Stimulated activated CD4-positive, alpha-beta T cell treated with anti-CD3 and anti-CD28 coated beads, Interleukin-12 subunit alpha, Interleukin-12 subunit beta, amount 100 ng/mL, for 24 hours (primary cell): ENCODE results near the gene GREM1.

Experiments used
- DNase-seq, 2 experiments: peaks; one replicate each; pipeline ENCODE4 v3.0.0-alpha.2; 2020; ENCODE audit warnings: low read depth in 2 of 2

Gene GREM1

GRCh38 chr15:32717426-32718226, at the start of gene GREM1:
Gene GREM1, plus strand, starts transcription at chr15:32718004. Its CDS starts 12,687 bp downstream, at chr15:32730691.
- no peak for DNase-seq

DNA sequence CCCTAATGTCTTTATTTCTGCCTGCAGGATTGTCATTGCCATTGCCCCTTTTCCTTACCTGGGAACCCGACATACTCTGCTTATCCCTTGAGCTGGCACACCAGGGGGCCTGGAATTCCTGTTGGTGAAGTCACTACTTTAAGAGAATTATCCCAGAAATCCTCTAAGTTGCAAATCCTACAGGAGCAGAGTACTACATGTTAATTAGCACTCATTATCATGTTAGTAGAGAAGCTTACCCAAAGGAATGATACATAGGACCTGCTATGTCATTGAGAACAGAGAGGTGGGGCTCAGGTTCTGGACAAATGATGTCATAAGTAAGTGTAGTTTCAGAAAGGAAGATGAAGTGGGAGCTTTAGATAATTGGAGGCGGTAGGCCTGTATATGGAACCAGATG, 48.9 kb upstream of the GREM1 start:
- DNase-seq, result no peak

GRCh38 chr15:32669896-32670611, 47.8 kb upstream of the GREM1 start:
- no peak for DNase-seq

GRCh38 chr15:32670623-32671022, 47.2 kb upstream of the GREM1 start:
- DNase-seq, result no peak

- no peak for DNase-seq
These were observed 46.2 kb upstream of the GREM1 start for GRCh38 chr15:32671339-32672325.

DNA sequence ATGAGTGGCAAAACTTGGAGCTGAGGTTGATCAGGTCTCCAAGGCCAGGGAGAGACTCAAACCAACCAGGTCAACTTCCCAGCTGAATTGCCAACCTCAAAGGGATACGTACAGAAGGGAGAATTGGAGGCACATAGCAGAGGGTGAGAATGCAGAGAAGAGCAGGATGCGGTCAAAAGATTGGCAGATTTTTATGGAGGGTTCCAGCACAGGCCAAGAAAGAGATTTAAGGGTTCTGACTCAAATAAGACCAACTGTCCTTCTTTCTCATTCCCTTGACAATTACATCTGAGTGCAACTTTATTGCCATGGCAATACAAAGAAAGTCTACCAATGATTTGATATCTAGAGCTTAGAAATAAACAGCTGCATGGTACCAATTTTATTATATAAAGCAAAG, 43.1 kb upstream of the GREM1 start:
- DNase-seq, result no peak

GRCh38 chr15:32675466-32675865, 42.3 kb upstream of the GREM1 start:
- no peak for DNase-seq

GRCh38 chr15:32676169-32676568, 41.6 kb upstream of the GREM1 start:
- DNase-seq, result no peak

DNA sequence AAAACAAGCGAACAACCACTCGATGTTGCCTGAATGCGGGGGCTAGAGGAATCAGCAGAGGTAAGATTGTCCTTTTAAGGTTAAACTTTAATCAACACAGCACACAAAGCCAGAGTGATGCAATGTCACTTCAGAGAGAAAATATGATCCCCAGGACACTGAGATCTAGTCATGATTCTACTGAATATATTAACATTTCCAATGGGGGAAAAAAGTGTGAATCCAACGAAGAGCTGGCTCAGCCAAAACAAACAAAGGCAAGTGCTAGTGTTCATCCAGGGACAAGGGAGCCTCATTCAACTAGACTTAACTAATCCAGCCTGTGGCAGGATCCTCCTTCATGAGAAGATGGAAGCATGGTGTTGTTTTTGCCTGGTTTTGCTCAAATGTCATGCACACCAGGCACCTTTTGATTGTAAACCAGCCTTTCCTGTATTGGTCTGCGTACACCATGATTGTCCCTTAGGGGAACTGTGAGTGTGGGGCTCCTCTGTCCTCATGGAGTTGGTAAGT, 40.5 kb upstream of the GREM1 start:
- DNase-seq, result no peak

GRCh38 chr15:32679298-32679690, 38.5 kb upstream of the GREM1 start:
- DNase-seq, result no peak

DNA sequence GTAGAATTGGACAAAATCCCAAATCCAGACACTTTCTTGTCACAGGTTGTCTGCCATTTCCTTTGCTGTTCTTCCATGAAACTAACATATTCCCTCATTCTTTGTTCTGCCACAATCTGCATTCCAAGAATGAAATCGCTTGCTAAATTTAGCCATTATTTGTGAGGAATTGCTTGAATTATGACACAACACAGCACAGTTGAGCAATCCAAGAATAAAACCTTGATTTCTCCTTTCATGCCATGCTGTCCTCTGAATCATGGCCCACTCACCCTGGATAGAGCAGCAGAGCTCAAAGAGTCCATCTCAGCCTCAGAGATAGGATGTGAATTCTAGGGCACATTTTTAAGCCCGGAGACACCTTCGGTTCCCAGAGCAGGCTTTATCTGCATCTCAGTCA, 35.2 kb upstream of the GREM1 start:
- no peak for DNase-seq

DNA sequence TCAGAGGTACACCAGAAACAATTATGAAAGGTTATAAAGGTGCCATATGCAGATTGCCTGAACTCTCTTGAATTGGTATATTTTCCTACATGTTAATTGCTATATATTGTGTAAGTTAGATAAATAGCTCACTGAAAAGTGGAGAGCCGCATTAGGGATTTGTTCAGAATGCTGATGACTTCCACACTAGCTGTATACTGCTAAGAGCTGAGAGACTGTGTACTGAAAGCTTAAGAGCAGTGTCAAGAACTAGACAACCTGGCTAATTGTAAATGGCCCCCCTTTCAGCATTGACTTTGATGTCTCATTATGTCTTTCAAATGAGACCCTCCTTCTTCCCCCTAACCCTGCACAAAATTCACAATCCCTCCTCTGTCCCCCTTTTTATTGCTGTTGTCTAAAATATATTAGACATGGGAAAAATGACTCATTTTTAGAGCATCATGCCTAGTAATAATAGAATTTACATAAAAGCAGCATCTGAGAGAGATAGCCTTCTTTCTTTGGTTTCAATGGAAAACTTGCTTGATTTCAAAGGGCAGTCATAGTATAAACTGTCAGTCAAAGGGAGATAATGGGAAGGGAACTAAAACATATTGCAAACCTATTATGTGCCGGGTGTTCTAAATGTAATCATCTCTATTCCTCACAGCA, 34.7 kb upstream of the GREM1 start:
- no peak for DNase-seq

DNA sequence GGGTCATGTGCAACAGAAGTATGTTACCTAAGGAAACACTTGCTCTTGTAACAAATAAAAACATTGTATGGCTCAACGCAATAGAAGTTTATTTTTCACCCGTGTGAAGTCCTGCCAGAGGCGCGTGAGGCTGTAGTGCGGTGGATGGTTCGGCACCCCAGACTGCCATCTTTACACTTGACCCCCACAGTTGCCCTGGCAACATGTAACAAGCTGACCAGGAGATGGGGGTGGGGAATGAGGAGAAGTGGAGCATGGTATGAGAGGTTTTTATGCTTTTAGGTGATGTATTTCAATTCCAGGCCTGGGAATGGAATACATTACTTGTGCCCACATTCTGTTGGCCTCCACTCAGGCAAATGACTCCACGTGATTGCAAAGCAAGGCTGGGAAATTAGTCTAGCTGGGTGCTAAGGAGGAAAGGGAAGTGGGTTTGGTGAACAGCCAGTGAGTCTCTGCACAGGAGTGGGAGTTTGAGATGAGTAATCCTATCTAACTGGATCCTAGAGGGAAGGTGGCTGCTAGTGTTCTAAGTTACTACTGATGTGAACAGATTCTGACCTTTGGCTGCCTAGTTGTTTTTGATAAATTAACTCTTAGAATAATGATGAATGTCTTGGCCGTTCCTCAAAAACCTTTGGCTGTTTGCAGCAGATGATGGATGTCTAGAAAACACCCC, 33.8 kb upstream of the GREM1 start:
- no peak for DNase-seq

- no peak for DNase-seq
These were observed 32.2 kb upstream of the GREM1 start for GRCh38 chr15:32685576-32685975.

DNA sequence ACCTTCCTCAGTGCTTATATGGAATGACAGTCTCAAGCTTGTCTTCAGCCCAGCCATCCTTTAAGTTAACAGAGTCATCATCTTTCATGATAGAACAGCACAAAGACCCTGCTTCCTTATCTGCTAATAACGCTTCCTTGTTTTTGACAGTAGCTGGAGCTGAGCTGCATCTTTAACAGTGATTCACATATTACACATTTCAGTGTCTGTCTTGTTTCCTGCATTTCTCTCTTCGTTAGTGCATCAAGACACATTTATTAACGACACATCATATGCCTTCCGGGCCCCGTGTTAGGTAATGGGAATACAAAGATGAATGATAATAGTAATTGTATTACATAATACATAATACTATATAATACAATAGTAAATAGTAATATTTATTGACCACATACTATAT, 30.2 kb upstream of the GREM1 start:
- DNase-seq, result no peak

DNA sequence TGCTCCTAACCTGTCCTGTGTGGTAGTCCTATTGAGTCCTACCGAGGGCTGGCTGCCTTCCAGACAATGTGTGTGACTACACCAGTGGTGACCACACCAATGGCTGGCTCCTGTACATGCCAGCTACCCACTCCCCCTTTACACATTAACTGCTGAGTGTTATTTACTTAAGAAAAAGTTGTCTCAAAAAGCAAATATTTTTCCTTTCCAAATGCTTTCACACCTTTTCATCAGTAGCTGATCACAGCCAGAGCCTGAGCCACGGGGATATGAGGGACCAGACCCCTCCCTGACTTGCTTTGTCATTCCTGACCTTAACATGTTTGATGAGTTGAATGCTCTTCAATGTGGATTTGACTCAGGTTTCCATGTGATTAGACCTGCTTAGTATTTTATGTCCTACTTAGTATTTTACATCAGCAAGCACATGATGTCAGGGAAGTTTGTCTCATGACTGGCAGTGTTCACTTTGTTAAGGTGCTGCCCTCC, 29.6 kb upstream of the GREM1 start:
- no peak for DNase-seq

GRCh38 chr15:32690941-32691688, 26.7 kb upstream of the GREM1 start:
- no peak for DNase-seq

- DNase-seq, result no peak
These were observed 26.1 kb upstream of the GREM1 start for GRCh38 chr15:32691689-32692038.

- no peak for DNase-seq
These were observed 25.5 kb upstream of the GREM1 start for GRCh38 chr15:32692286-32692685.
